ENCODE results near the gene FZD10. TPM values are rescaled to one million over a fixed set of nuclear protein-coding genes. Genes with fewer than 3 reads are reported as not detected.

FZD10 gene
- total and polyA plus RNA-seq, 2 experiments from 2014 or later: 0.11 to 0.45 TPM

GRCh38 chr12:130118181-130118580 is 44.1 kb upstream of the FZD10 start:
- H3K4me3 ChIP-seq: no peak overlapping the region
- H3K27ac ChIP-seq (ENCODE audit: low read depth): no peak overlapping the region
- H3K4me2 ChIP-seq: no peak overlapping the region
- no peaks in the 10 kb centered on the region for H3F3A ChIP-seq (replicated peaks; ENCODE audit: low read depth)
- ATAC-seq (no peak), DNase-seq (ENCODE audit: low spot score) (no peak)
- TF ChIP-seq NANOG (IDR thresholded peaks at IDR 0.05; ENCODE audit: borderline replicate concordance): no peak
- no peak for TF ChIP-seq EZH2 (IDR thresholded peaks at IDR 0.05; ENCODE audit: low read depth, unreplicated experiment)
- no peak for TF ChIP-seq CREB1 (CRISPR knock-in tag; IDR thresholded peaks at IDR 0.05; ENCODE audit: low read depth)
- TF ChIP-seq JUNB (IDR thresholded peaks at IDR 0.05; ENCODE audit: unreplicated experiment): no peak
- TF ChIP-seq ETS1 (IDR thresholded peaks at IDR 0.05): no peak
- no peak for TF ChIP-seq ZNF331 (CRISPR knock-in tag; IDR thresholded peaks at IDR 0.05; ENCODE audit: low read depth)
- no peak for TF ChIP-seq EZH2phosphoT487 (IDR thresholded peaks at IDR 0.05; ENCODE audit: unreplicated experiment)
- TF ChIP-seq STAT1 (IDR thresholded peaks at IDR 0.05; ENCODE audit: unreplicated experiment): no peak
- no peak for TF ChIP-seq CTCF (conservative IDR thresholded peaks at IDR 0.05; ENCODE audit: low read depth in 2 of 2)
- TF ChIP-seq POLR2AphosphoS5 (IDR thresholded peaks at IDR 0.05; ENCODE audit: low read depth): no peak
- TF ChIP-seq REST (IDR thresholded peaks at IDR 0.05; ENCODE audit: unreplicated experiment): no peak
- TF ChIP-seq ZNF114 (CRISPR knock-in tag; IDR thresholded peaks at IDR 0.05): no peak
- no peak for TF ChIP-seq ZNF462 (CRISPR knock-in tag; IDR thresholded peaks at IDR 0.05)
- no peaks in the 10 kb centered on the region for H3K9me2 ChIP-seq (ENCODE audit: insufficient read depth)
- H3K27ac Mint-ChIP-seq: no peak overlapping the region
- peaks cover 46% of the 10 kb centered on the region for H3K36me3 Mint-ChIP-seq (ENCODE audit: low read depth)
- no peaks in the 10 kb centered on the region for H3K36me3 ChIP-seq (ENCODE audit: insufficient read depth)
- peaks cover 97% of the 10 kb centered on the region for H3K9me3 Mint-ChIP-seq
- H3K4me1 ChIP-seq (ENCODE audit: insufficient read depth): no peaks in the 10 kb centered on the region
- no peaks in the 10 kb centered on the region for H4K20me1 ChIP-seq (replicated peaks; ENCODE audit: insufficient read depth)
- H3K79me2 ChIP-seq (replicated peaks; ENCODE audit: insufficient read depth): no peaks in the 10 kb centered on the region
- H3K4me3 Mint-ChIP-seq: no peak overlapping the region
- peaks cover 8% of the 10 kb centered on the region for H3K27me3 Mint-ChIP-seq (ENCODE audit: insufficient read depth, low read depth, poor library complexity)
- H3K4me1 Mint-ChIP-seq: no peaks in the 10 kb centered on the region; the same call in 2 of the 3 replicates
- no peak overlapping the region for H2AFZ ChIP-seq
- no peaks in the 10 kb centered on the region for H3K27me3 ChIP-seq (ENCODE audit: insufficient read depth)

Data from GM23338 (cell line).